ENCODE measurements around the gene ARSK. TPM values are rescaled to one million over a fixed set of nuclear protein-coding genes. Genes with fewer than 3 reads are reported as not detected.
"Not testable (repeated sequence)": the region's sequence is repeated elsewhere in the genome, so short reads cannot be mapped to it uniquely, and the experiment has no call there.

ARSK gene
- total and polyA plus RNA-seq, 3 experiments from 2014 or later = 4.3 to 9.6 (median 5.7) TPM

- Histone ChIP-seq H3K9me3 (ENCODE audit: low read length) (no peaks in the 10 kb centered on the region), H3K36me3 (ENCODE audit: insufficient read depth, low read length) (no peaks in the 10 kb centered on the region), H3K4me3 (ENCODE audit: low read length) (no peak overlapping the region), H3K27me3 (ENCODE audit: insufficient read depth, low read length, poor library complexity, severe bottlenecking) (no peaks in the 10 kb centered on the region), H3K4me1 (ENCODE audit: insufficient read depth, low read length) (peaks cover 15% of the 10 kb centered on the region), H3K27ac (ENCODE audit: low read depth, low read length) (no peak overlapping the region)
- ChIA-PET POLR2A (interaction anchor here (1.1 to 1.8 kb wide), 2 partner anchors 9 to 16 kb away, joined by 4 to 9 read pairs; partner anchors contain the start of gene RFESD), CTCF (interaction anchor here (1.2 to 3.5 kb wide), 8 partner anchors 9 to 149 kb away, joined by 3 to 12 read pairs (median 6); partner anchors contain the start of genes ARSK, RFESD and SKIC3)
- no peaks in the 10 kb centered on the region for H3K36me3 Mint-ChIP-seq
- peak overlapping the region; percentile 2 to 93 (median 84) for H3K27ac Mint-ChIP-seq
- peaks cover 0 to 4% (median 0%) of the 10 kb centered on the region in 5 donors for H3K9me3 Mint-ChIP-seq
- H3K4me1 Mint-ChIP-seq = peaks cover 13 to 18% (median 13%) of the 10 kb centered on the region in 3 donors
- DNase-seq = no peak
- H3K27me3 Mint-ChIP-seq = peaks cover 0 to 4% of the 10 kb centered on the region in 2 donors
- peak overlapping the region in 1 of 7 donors; percentile 26 for H3K4me3 Mint-ChIP-seq
Observed at GRCh38 chr5:95631255-95631958, 76.5 kb downstream of the ARSK start.

GRCh38 chr5:95631991-95632675, 77.2 kb downstream of the ARSK start:
- Histone ChIP-seq H3K4me1 (ENCODE audit: insufficient read depth, low read length) (peaks cover 15% of the 10 kb centered on the region), H3K27me3 (ENCODE audit: insufficient read depth, low read length, poor library complexity, severe bottlenecking) (no peaks in the 10 kb centered on the region), H3K36me3 (ENCODE audit: insufficient read depth, low read length) (no peaks in the 10 kb centered on the region), H3K27ac (ENCODE audit: low read depth, low read length) (no peak overlapping the region), H3K9me3 (ENCODE audit: low read length) (no peaks in the 10 kb centered on the region), H3K4me3 (ENCODE audit: low read length) (peak overlapping the region; percentile 13)
- Mint-ChIP-seq H3K27ac (peak overlapping the region; percentile 2 to 93 (median 84)), H3K4me1 (peaks cover 13 to 18% (median 13%) of the 10 kb centered on the region in 3 donors), H3K4me3 (peak overlapping the region in 3 of 7 donors; percentile 26 to 32 (median 29)), H3K36me3 (no peaks in the 10 kb centered on the region), H3K9me3 (peaks cover 0 to 4% (median 0%) of the 10 kb centered on the region in 5 donors), H3K27me3 (peaks cover 2 to 9% of the 10 kb centered on the region in 2 donors)
- DNase-seq = peak; percentile 24 to 75 (median 64)
- CTCF ChIA-PET = interaction anchor here (1.2 to 3.5 kb wide), 8 partner anchors 10 to 149 kb away, joined by 3 to 12 read pairs (median 6); partner anchors contain the start of genes ARSK, RFESD and SKIC3
- POLR2A ChIA-PET = interaction anchor here (1.1 to 1.8 kb wide), 2 partner anchors 10 to 15 kb away, joined by 4 to 9 read pairs; partner anchors contain the start of gene RFESD

GRCh38 chr5:95632942-95633341, 78.0 kb downstream of the ARSK start:
- H3K9me3 ChIP-seq (ENCODE audit: low read length); H3K27ac ChIP-seq (ENCODE audit: low read depth, low read length); H3K27me3 ChIP-seq (ENCODE audit: insufficient read depth, low read length, poor library complexity, severe bottlenecking); H3K36me3 ChIP-seq (ENCODE audit: insufficient read depth, low read length); H3K36me3 Mint-ChIP-seq; H3K9me3 Mint-ChIP-seq; POLR2A ChIA-PET; H3K4me3 ChIP-seq (ENCODE audit: low read length); H3K4me3 Mint-ChIP-seq; DNase-seq: not testable (repeated sequence)
- H3K4me1 ChIP-seq (ENCODE audit: insufficient read depth, low read length) = peaks cover 15% of the 10 kb centered on the region
- CTCF ChIA-PET = interaction anchor here (2.0 to 2.4 kb wide), 2 partner anchors 12 to 78 kb away, joined by 5 to 7 read pairs; partner anchors contain the start of genes ARSK and SKIC3
- Mint-ChIP-seq H3K27me3 (peaks cover 2 to 12% of the 10 kb centered on the region in 2 donors), H3K4me1 (peaks cover 13 to 18% (median 13%) of the 10 kb centered on the region in 3 donors), H3K27ac (peak overlapping the region in 2 of 8 donors; percentile 32 to 42)

GRCh38 chr5:95633671-95634070, 78.8 kb downstream of the ARSK start:
- no peaks in the 10 kb centered on the region for H3K36me3 ChIP-seq (ENCODE audit: insufficient read depth, low read length)
- H3K4me1 ChIP-seq (ENCODE audit: insufficient read depth, low read length) = peaks cover 15% of the 10 kb centered on the region
- Mint-ChIP-seq H3K4me3 (no peak overlapping the region), H3K27ac (peak overlapping the region in 1 of 8 donors; percentile 58), H3K36me3 (no peaks in the 10 kb centered on the region), H3K9me3 (peaks cover 0 to 4% (median 0%) of the 10 kb centered on the region in 5 donors), H3K27me3 (peaks cover 5 to 16% of the 10 kb centered on the region in 2 donors), H3K4me1 (peaks cover 13 to 18% (median 13%) of the 10 kb centered on the region in 3 donors)
- no peak overlapping the region for H3K4me3 ChIP-seq (ENCODE audit: low read length)
- ChIA-PET CTCF (interaction anchor here (0.9 kb wide), 1 partner anchor 203 kb away, joined by 3 read pairs; no protein-coding TSS in a partner anchor), POLR2A (no interaction called here)
- DNase-seq = no peak
- no peak overlapping the region for H3K27ac ChIP-seq (ENCODE audit: low read depth, low read length)
- H3K9me3 ChIP-seq (ENCODE audit: low read length) = no peaks in the 10 kb centered on the region
- H3K27me3 ChIP-seq (ENCODE audit: insufficient read depth, low read length, poor library complexity, severe bottlenecking) = no peaks in the 10 kb centered on the region

- Mint-ChIP-seq H3K4me3 (no peak overlapping the region), H3K9me3 (peaks cover 0 to 4% (median 0%) of the 10 kb centered on the region in 5 donors), H3K27ac (no peak overlapping the region), H3K4me1 (peaks cover 13 to 18% (median 13%) of the 10 kb centered on the region in 3 donors), H3K36me3 (no peaks in the 10 kb centered on the region), H3K27me3 (peaks cover 5 to 19% of the 10 kb centered on the region in 2 donors)
- Histone ChIP-seq H3K4me1 (ENCODE audit: insufficient read depth, low read length) (peaks cover 15% of the 10 kb centered on the region), H3K27me3 (ENCODE audit: insufficient read depth, low read length, poor library complexity, severe bottlenecking) (no peaks in the 10 kb centered on the region), H3K4me3 (ENCODE audit: low read length) (no peak overlapping the region), H3K27ac (ENCODE audit: low read depth, low read length) (no peak overlapping the region), H3K9me3 (ENCODE audit: low read length) (no peaks in the 10 kb centered on the region), H3K36me3 (ENCODE audit: insufficient read depth, low read length) (no peaks in the 10 kb centered on the region)
- DNase-seq = no peak
- ChIA-PET CTCF (interaction anchor here (0.9 kb wide), 1 partner anchor 203 kb away, joined by 3 read pairs; no protein-coding TSS in a partner anchor), POLR2A (interaction anchor here (0.7 kb wide), 1 partner anchor 216 kb away, joined by 3 read pairs; no protein-coding TSS in a partner anchor)
Observed at GRCh38 chr5:95634081-95634480, 79.2 kb downstream of the ARSK start.

GRCh38 chr5:95638632-95639031, 83.7 kb downstream of the ARSK start:
- Histone ChIP-seq H3K4me3 (ENCODE audit: low read length) (no peak overlapping the region), H3K27ac (ENCODE audit: low read depth, low read length) (no peak overlapping the region), H3K36me3 (ENCODE audit: insufficient read depth, low read length) (no peaks in the 10 kb centered on the region), H3K27me3 (ENCODE audit: insufficient read depth, low read length, poor library complexity, severe bottlenecking) (no peaks in the 10 kb centered on the region), H3K9me3 (ENCODE audit: low read length) (no peaks in the 10 kb centered on the region), H3K4me1 (ENCODE audit: insufficient read depth, low read length) (no peaks in the 10 kb centered on the region)
- no peaks in the 10 kb centered on the region for H3K9me3 Mint-ChIP-seq
- H3K4me1 Mint-ChIP-seq = peaks cover 0 to 2% (median 1%) of the 10 kb centered on the region in 3 donors
- H3K36me3 Mint-ChIP-seq = no peaks in the 10 kb centered on the region
- no peak overlapping the region for H3K27ac Mint-ChIP-seq
- no peak for DNase-seq
- no peak overlapping the region for H3K4me3 Mint-ChIP-seq
- ChIA-PET POLR2A (no interaction called here), CTCF (no interaction called here)
- peaks cover 5 to 25% of the 10 kb centered on the region in 2 donors for H3K27me3 Mint-ChIP-seq

- no peak overlapping the region for H3K4me3 Mint-ChIP-seq
- H3K27me3 Mint-ChIP-seq = peaks cover 3 to 18% of the 10 kb centered on the region in 2 donors
- H3K36me3 Mint-ChIP-seq = peaks cover 0 to under 1% (median 0%) of the 10 kb centered on the region in 3 donors
- Histone ChIP-seq H3K27me3 (ENCODE audit: insufficient read depth, low read length, poor library complexity, severe bottlenecking) (no peaks in the 10 kb centered on the region), H3K4me3 (ENCODE audit: low read length) (no peak overlapping the region), H3K4me1 (ENCODE audit: insufficient read depth, low read length) (peaks cover 5% of the 10 kb centered on the region), H3K36me3 (ENCODE audit: insufficient read depth, low read length) (no peaks in the 10 kb centered on the region), H3K27ac (ENCODE audit: low read depth, low read length) (no peak overlapping the region), H3K9me3 (ENCODE audit: low read length) (no peaks in the 10 kb centered on the region)
- peaks cover 12 to 21% (median 21%) of the 10 kb centered on the region in 3 donors for H3K4me1 Mint-ChIP-seq
- H3K27ac Mint-ChIP-seq = peak overlapping the region in 1 of 8 donors; percentile 31
- ChIA-PET CTCF (interaction anchor here (0.8 to 4.8 kb wide), 5 partner anchors 10 to 208 kb away, joined by 3 to 18 read pairs (median 5); no protein-coding TSS in a partner anchor), POLR2A (no interaction called here)
- no peaks in the 10 kb centered on the region for H3K9me3 Mint-ChIP-seq
- no peak for DNase-seq
Observed at GRCh38 chr5:95641741-95642220, 86.9 kb downstream of the ARSK start.
